Measurements from ENCODE around the gene PRH2.

The PRH2 gene

GRCh38 chr12:10900972-10901371, 28.1 kb upstream of the PRH2 start:
- TF ChIP-seq CTCF (IDR thresholded peaks at IDR 0.05; ENCODE audit: control extremely low read depth, extremely low read depth, low read depth, missing control alignments): no peak
- DNase-seq (ENCODE audit: extremely low spot score): no peak
- CTCF ChIA-PET: interaction anchor here (1.4 kb wide), 1 partner anchor 9 kb away, joined by 3 read pairs; no protein-coding TSS in a partner anchor
- POLR2A ChIA-PET: no interaction called here

GRCh38 chr12:10901427-10901826, 27.6 kb upstream of the PRH2 start:
- CTCF ChIA-PET: interaction anchor here (1.4 kb wide), 1 partner anchor 9 kb away, joined by 3 read pairs; no protein-coding TSS in a partner anchor
- no peak for DNase-seq (ENCODE audit: extremely low spot score)
- TF ChIP-seq CTCF (IDR thresholded peaks at IDR 0.05; ENCODE audit: control extremely low read depth, extremely low read depth, low read depth, missing control alignments): no peak
- POLR2A ChIA-PET: no interaction called here

GRCh38 chr12:10904686-10905085, 24.4 kb upstream of the PRH2 start:
- DNase-seq (ENCODE audit: extremely low spot score): no peak
- no peak for TF ChIP-seq CTCF (IDR thresholded peaks at IDR 0.05; ENCODE audit: control extremely low read depth, extremely low read depth, low read depth, missing control alignments)
- POLR2A ChIA-PET: no interaction called here
- CTCF ChIA-PET: no interaction called here

GRCh38 chr12:10909462-10909861, 19.6 kb upstream of the PRH2 start, which contains the start of gene TAS2R13:
Gene TAS2R13 (minus strand): TSS chr12:10909562. CDS start chr12:10909298, 264 bp downstream.
- no peak for DNase-seq (ENCODE audit: extremely low spot score)
- no peak for TF ChIP-seq CTCF (IDR thresholded peaks at IDR 0.05; ENCODE audit: control extremely low read depth, extremely low read depth, low read depth, missing control alignments)
- POLR2A ChIA-PET: no interaction called here
- CTCF ChIA-PET: interaction anchor here (1.1 kb wide), 1 partner anchor 13 kb away, joined by 3 read pairs; no protein-coding TSS in a partner anchor

DNA sequence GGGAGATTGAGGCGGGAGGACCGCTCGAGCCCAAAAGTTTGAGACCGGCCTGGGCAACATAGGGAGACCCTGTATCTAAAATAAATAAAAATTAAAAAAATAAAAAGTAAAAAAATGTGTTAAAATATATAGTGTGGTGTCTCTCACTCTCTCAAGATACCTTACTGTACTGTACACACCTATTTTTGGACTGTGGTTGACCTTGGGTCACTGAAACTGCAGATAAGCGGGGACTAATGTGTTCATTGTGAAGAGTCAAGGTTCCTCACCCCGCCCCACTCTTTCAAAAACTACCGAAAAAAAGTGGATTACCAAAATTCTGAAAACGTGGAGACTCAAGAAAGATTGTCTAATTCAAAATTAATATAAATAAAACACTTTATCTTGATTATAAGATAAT, 18.7 kb upstream of the PRH2 start:
- POLR2A ChIA-PET: no interaction called here
- CTCF ChIA-PET: no interaction called here
- no peak for TF ChIP-seq CTCF (IDR thresholded peaks at IDR 0.05; ENCODE audit: control extremely low read depth, extremely low read depth, low read depth, missing control alignments)
- no peak for DNase-seq (ENCODE audit: extremely low spot score)

GRCh38 chr12:10919809-10920208, 9.2 kb upstream of the PRH2 start:
- CTCF ChIA-PET: no interaction called here
- DNase-seq (ENCODE audit: extremely low spot score): no peak
- no peak for TF ChIP-seq CTCF (IDR thresholded peaks at IDR 0.05; ENCODE audit: control extremely low read depth, extremely low read depth, low read depth, missing control alignments)
- POLR2A ChIA-PET: no interaction called here

- CTCF ChIA-PET: interaction anchor here (1.0 to 1.7 kb wide), 2 partner anchors 11 to 16 kb away, joined by 3 to 4 read pairs; no protein-coding TSS in a partner anchor
- DNase-seq (ENCODE audit: extremely low spot score): no peak
- POLR2A ChIA-PET: no interaction called here
- no peak for TF ChIP-seq CTCF (IDR thresholded peaks at IDR 0.05; ENCODE audit: control extremely low read depth, extremely low read depth, low read depth, missing control alignments)
These were observed 2.8 kb upstream of the PRH2 start for GRCh38 chr12:10926269-10926668.

Data from GM10248 (cell line).